Astrocyte of the spinal cord (primary cell): Measurements from ENCODE around the gene CARHSP1.

Source experiments
- DNase-seq: peaks from one replicate; pipeline ENCODE4 v3.0.0; 2011; ENCODE audit warnings: low read depth, low spot score
- H3K4me3 ChIP-seq: 2 replicates; pipeline ENCODE4 v1.5.1; 2011; ENCODE audit warnings: low read depth, mild to moderate bottlenecking, low read length, moderate library complexity
- CTCF ChIP-seq: IDR thresholded peaks from 2 replicates; pipeline ENCODE4 v1.5.1; 2012; ENCODE audit warnings: low read depth, mild to moderate bottlenecking, low read length, inconsistent platforms
- in situ Hi-C: cut with HindIII; loops from 2 replicates; pipeline ENCODE4 v1.10.0; 2017; ENCODE audit warnings: low sequenced_read_pairs

CARHSP1 gene

GRCh38 chr16:8819411-8820034 is 49.3 kb downstream of the CARHSP1 start:
- no peak for TF ChIP-seq CTCF
- H3K4me3 ChIP-seq: no peak overlapping the region
- in situ Hi-C loops: no loop called here
- DNase-seq: no peak

- in situ Hi-C loops: no loop called here
- no peak for TF ChIP-seq CTCF
- no peak overlapping the region for H3K4me3 ChIP-seq
- DNase-seq: no peak
These were observed 50.1 kb downstream of the CARHSP1 start for GRCh38 chr16:8818504-8819270.

- in situ Hi-C loops: no loop called here
- DNase-seq: no peak
- no peak for TF ChIP-seq CTCF
- no peak overlapping the region for H3K4me3 ChIP-seq
These were observed 51.7 kb downstream of the CARHSP1 start for GRCh38 chr16:8816967-8817655.

- no peak for DNase-seq
- in situ Hi-C loops: no loop called here
- H3K4me3 ChIP-seq: no peak overlapping the region
- TF ChIP-seq CTCF: no peak
These were observed 54.6 kb downstream of the CARHSP1 start for GRCh38 chr16:8814095-8814806.

GRCh38 chr16:8812162-8812843 is 56.5 kb downstream of the CARHSP1 start:
- in situ Hi-C loops: no loop called here
- no peak for DNase-seq
- no peak overlapping the region for H3K4me3 ChIP-seq
- TF ChIP-seq CTCF: no peak
